Suppressor macrophage (primary cell): ENCODE data around the gene TFDP2.
"Not testable (repeated sequence)": the region's sequence is repeated elsewhere in the genome, so short reads cannot be mapped to it uniquely, and the experiment has no call there.

Experiments
- DNase-seq, 4 experiments: peaks; one replicate each; pipeline ENCODE4 v3.0.0-alpha.2; 2020 to 2022

Gene TFDP2

DNA sequence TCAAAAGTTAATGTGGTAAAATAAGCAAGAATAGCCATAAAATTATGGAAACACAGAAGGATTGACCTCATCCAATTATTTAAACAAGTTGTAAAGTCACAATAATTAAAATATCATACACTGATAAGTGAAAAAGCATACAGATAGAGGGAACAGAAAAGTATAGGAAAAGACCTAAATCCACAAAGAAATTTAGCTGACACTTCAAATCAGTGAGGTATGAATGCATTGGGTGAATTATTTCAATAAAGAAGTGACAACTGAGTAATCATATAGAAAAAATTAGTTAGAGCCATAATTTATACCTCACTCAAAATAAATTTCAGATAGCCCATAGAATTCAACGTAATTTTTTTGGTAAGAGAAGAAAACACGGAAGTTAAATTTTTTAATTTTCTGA is 25.1 kb downstream of the TFDP2 start:
- DNase-seq = no peak

DNA sequence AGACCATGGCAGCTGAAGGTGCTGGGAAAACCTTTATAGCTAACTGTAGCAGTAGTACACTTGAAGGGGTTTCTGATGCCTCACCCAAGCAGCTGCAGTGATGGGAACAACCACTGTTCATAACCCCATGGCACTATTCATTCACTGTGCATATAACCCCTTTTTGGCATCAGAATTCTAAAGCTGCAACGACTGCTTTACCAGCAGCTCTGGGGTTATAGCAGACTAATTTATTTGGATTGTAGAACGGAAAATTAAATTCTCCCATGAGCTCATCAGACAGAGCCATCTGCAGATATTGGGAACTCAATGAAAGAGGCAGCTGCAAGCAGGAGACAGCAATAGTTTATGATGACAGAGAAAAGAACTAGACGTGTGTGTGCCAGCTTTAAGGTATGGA is 28.6 kb downstream of the TFDP2 start:
- no peak for DNase-seq

DNA sequence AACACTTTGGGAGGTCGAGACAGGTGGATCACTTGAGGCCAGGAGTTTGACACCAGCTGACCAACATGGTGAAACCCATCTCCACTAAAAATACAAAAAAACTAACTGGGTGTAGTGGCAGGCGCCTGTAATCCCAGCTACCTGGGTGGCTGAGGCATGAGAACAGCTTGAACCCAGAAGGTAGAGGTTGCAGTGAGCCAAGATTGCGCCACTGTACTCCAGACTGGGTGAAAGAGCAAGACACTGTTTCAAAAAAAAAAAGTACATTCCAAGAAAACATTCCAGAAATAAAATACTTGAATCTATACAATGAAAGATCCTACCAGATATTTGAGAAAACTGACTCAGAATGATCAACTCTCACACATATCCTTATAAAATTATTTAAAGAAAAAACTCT is 30.4 kb downstream of the TFDP2 start:
- DNase-seq = no peak

DNA sequence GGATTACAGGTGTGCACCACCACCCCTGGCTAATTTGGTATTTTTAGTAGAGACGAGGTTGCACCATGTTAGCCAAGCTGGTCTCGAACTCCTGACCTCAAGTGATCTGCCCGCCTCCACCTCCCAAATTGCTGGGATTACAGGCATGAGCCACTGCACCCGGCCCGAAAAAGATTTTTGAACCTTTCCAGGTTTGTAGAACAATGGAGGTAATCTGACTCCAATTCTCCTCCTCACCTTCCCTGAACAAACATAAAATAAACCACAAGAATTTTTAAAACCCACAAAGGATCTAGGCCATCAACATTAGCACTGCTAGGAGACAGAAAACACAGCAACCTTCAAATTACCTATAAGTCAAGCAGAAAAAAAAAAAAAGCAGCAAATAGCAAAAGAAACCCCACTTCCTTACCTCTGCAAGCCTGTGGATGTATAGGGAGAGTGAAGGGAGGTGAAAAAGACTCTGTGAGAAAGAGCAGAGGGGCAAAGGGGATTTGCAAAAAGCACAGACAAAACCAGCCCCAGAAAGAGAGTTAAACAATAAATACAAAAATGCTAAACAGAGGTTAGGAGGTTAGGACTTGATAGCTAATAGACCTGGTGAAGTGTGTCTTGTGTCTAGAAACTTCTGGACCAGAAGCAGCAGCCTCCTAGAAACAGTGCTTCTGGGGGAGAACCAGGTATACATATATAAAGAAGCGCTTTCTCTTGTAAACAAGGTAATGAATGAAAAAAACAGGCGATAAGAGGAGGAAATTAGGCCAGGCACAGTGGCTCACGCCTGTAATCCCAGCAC is 32.1 kb downstream of the TFDP2 start:
- DNase-seq = no peak

DNA sequence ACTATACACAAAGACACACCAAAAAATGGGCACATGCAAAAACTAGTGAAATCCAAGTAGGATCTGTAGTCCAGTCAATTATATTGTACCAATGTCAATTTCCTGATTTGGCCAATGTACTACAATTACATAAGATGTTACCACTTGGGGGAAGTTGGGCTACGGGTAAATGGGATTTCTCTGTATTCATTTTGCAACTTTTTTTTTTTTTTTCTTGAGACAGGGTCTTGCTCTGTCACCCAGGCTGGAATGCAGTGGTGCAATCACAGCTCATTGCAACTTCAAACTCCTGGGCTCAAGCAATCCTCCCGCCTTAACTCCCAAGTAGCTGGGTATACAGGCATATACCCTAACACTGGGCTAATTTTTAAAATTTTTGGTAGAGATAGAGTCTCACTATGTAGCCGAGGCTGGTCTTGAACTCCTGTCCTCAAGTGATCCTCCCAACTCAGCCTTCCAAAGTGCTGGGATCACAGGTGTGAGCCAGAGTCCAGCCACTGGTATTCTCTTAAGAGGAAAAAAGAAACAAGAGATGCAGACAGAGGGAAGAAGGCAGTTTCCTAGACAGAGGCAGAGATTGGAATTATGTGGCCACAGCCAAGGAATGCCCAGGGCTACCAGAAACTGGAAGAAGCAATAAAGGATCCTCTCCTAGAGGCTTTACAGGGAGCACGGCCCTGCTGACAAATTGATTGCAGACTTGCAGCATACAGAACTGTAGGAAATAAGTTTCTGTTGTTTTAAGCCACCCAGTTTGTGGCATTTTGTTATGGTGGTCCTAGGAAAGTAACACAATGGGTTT is 33.3 kb downstream of the TFDP2 start:
- peak; percentile 12 to 55 (median 34) for DNase-seq

DNA sequence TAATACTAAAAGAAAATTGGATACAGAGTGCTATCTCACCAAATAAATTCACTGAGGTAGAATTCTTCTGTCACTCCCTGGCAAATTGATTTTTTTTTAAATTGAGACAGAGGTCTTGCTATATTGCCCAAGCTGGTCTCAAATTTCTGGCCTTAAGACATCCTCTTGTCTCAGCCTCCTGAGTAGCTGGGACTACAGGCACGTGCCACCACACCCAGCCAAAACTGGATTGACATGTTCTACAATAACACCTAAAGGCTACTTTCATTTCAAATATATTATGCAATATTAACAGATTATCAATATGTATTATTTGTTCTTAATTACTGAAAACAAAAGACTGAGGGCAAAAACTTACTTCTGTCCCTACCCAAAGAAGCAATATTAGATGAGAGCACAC is 36.7 kb downstream of the TFDP2 start:
- DNase-seq = no peak

DNA sequence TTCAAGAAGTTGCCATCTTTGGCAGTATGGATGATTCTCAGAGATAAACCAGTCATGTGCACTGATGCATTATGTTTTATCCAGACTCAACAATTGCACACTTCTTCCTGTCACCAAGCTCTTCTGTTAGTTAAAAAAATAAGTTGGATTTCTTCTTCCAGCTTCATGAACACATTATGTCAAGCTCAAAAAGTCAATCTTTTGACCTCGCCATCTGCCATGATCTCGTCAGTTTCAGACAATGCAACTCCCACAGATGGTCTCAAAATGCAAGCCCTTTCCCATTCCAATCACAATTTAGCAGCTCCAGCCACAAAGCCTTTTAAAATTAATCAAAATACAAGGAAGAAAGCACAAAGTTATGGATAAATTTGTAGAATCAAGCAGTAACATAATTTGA is 42.8 kb downstream of the TFDP2 start:
- no peak for DNase-seq

DNA sequence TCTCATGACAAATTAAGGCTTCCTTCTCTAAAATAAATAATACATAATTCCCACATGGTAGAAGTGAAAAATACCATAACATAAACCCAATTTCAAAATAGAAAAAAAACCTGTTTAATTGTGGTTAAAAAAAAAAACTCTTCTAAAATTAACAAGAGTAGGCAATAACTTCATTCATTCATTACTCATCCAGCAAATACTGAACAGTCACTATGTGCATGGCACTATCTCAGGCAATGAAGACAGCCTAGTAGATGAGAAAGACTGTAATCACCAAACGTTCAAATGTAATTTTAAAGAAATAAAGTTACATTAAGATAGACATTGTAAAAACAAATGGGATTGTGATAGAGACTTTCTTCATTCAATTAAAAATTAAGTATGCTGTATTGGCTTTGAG is 43.4 kb downstream of the TFDP2 start:
- DNase-seq = no peak

DNA sequence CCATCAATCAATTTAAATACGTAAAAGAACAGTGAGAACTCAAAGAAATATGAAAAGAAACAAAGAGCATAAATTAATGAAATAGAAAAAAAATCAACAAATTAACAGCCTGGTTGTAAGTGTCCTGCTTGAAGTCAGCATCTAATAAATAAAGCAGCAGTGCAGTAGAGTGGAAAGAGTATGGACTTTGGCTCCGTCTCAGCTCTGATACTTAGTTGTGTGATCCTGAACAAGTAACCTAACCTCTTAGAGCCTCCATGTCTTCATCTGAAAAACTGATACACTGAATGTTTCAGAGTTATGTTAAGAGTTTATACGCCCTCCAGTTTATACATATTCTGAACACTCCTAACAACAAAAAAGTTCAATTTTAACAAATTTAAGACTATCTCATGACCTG is 44.6 kb downstream of the TFDP2 start:
- no peak for DNase-seq

DNA sequence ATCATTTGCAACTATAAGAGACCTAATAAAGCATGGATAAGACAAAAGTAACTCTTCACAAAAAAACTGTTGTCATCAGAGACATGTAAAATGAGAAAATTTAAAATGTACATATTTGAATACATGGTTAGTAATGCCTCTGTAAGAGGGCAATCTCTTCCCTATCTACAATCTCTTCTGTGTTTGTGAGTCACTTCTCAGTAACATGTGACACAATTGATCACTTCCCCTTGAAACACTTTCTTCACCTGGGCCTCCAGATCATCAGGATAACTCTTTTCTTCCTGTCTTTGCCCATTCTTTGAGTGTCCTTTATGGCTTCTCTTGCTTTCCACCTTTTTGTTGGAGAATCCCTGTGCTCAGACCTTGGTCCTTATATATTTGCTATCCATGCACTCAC is 50.4 kb downstream of the TFDP2 start:
- peak in 2 of 4 experiments; percentile 10 to 32 for DNase-seq

DNA sequence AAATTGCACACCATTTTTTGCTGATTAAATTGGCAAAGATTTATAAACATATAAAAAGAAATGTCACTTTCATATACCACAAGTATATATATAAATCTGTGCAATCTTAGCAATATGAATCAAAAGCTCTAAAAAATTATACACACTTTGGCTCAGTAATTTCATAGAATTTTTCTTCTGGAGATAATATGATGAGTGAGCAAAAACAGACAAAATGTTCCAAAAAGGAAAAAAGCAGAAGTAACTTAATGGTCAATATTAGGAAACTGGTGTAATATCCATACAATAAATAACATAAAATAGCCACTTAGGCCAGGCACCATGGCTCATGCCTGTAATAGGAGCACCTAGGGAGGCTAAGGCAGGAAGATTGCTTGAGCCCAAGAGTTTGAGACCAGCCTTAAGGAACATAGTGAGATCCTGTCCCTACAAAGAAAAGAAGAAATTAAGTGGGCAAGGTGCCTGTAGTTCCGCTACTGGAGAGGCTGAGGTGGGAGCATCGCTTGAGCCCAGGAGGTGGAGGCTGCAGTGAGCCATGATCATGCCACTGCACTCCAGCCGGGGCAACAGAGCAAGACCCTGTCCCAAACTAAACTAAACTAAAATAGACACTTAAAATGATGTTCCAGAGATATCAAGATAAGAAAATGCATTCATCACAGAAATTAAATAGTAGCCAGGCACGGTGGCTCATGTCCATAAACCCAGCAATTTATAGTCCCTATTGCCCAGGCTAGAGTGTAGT is 52.1 kb downstream of the TFDP2 start:
- peak in 1 of 4 experiments; percentile 6 for DNase-seq

DNA sequence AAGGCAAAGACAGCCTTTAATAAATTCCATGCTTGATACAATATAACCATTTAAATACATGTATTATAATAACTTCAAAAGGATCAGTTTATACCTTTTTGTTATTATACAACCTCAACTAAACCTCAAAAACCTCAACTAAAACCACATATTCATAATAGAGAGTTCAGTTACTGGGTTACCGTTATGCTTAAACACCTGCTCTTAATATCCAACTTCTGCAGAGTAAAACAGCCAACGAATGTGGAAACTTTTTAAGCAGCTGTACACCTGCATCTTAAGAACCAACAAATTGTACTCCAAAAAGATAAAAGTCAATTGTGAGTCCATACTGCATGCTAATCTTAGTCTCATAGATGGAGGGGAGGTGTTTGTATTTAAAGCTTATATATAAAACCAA is 53.5 kb downstream of the TFDP2 start:
- DNase-seq = no peak

DNA sequence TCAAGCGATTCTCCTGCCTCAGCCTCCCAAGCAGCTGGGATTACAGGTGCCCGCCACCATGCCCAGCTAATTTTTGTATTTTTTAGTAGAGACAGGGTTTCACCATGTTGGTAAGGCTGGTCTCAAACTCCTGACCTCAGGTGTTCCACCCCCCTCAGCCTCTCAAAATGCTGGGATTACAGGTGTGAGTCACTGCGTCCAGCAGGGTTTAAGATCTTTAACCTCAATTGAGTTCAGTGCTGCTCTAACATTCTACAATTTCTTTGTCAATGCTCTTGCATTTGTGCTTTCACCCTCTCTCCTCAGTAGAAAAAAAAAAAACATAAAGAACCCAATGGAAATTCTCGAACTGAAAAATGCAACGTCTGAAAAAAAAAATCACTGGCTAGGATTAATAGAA is 60.4 kb downstream of the TFDP2 start:
- not testable (repeated sequence) for DNase-seq

DNA sequence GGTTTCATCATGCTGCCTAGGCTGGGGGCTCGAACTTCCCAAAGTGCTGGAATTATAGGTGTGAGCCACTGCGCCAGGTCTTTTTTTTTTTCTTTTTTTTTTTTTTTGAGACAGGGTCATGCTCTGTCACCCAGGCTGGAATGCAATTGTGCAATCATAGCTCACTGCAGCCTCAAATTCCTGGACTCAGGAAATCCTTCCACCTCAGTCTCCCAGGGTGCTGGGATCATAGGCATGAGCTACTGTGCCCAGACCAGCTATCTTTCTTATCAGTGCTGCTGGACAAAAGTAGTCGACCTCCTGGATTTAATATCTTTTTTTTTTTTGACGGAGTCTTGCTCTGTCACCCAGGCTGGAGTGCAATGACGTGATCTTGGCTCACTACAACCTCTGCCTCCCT is 60.8 kb downstream of the TFDP2 start:
- no peak for DNase-seq

DNA sequence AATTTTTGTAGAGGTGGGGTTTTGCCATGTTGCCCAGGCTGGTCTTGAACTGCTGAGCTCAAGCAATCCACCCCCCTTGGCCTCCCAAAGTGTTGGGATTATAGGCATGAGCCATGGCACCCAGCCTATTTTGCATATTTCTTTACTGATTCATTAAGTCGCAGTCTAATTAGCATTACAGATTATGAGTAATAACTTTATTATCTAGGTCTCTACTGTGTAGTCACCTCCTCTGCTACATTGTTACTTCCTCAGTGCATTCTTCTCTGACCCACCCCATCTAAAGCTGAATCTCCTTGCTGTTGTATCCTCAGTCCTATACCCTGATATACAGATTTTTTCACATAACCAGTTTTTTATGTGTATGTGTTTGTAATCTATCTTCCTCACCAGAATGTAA is 61.7 kb downstream of the TFDP2 start:
- DNase-seq = no peak

DNA sequence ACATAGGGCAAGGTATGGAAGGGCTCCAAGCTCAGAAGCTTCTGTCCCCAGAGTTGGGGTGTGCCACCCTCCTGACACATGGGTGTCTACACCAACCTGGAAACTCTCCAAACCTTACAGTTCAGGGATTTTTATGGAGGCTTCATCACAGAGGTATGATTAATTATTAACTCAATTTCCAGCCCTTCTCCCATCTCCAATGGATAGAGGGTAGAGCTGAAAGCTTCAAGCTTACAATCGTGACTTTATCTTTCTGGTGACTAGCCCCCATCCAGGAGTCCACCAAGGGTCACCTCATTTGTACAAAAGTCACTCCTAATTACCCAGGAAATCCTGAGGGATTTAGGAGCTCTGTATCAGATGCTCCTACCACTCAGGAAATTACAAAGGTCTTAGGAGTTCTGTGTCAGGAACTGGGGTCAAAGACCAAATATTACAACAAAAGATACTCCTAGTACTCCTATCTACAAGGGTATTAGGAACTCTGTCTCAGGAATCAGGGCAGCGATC is 62.7 kb downstream of the TFDP2 start:
- no peak for DNase-seq

DNA sequence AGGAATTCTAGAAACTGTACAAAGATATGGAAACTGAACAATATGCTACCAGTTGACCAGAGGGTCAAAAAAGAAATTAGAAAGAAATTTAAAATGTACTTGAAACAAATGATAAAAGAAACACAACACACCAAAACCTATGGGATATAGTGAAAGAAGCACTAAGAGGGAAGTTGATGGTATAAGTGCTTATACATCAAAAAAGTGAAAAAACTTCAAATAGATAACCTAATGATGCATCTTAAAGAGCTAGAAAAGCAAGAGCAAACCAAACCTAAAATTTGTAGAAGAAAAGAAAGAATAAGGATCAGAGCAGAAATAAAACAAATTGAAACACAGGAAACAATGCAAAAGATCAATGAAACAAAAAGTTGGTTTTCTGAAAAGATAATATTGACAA is 68.2 kb downstream of the TFDP2 start:
- no peak for DNase-seq

DNA sequence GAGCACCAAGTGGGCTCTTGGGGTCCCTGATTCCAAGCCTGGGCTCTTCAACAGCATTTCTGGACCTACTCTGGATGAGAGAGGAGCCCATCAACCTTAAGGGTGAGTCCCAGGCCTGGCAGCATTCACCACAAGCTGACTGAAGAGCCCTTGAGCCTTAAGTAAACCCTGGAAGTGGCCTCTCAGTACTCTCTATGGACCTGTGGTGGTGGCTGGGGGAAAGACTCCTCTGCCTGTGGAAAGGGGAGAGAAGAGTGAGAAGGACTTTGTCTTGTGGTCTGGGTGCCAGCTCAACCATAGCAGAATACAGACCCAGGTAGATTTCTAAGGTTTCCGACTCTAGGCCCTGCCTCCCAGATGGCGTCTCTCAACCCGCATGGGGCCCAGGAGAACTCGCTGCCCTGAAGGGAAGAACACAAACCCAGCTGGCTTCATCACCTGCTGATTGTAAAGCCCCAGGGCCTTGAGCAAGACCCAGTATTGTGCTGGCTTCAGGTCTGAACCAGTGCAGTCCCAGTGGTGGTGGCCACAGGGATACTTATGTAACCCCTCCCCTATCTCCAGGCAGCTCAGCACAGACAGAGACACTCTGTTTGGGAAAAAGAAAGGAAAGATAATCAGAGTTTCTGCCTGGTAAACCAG is 71.4 kb downstream of the TFDP2 start:
- no peak for DNase-seq

DNA sequence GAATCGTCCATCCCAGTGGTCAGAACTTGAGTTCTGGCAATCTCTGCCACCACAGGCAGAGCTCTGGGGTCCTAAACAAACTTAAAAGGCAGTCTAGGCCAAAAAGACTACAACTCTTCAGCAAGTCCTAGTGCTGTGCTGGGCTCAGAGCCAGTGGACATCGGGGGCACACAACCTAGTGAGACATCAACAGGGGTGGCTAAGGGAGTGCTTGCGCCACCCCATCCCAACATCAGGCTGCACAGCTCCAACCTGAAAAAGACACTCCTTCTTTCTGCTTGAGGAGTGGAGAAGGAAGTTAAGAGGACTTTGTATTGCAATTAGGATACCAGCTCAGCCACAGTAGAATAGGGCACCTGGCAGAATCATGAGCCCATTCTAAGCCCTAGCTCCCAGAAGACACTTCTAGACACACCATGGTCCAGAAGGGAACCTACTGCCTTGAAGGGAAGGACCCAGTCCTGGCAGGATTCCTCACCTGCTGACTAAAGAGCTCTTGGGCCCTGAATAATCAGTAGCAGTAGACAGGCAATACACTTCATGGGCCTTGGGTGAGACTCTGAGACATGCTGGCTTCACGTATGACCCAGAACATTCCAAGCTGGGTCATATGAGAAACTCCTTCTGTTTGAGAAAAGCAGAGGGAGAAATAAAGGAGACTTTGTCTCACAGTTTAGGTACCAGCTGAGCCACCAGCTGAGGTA is 72.0 kb downstream of the TFDP2 start:
- no peak for DNase-seq

DNA sequence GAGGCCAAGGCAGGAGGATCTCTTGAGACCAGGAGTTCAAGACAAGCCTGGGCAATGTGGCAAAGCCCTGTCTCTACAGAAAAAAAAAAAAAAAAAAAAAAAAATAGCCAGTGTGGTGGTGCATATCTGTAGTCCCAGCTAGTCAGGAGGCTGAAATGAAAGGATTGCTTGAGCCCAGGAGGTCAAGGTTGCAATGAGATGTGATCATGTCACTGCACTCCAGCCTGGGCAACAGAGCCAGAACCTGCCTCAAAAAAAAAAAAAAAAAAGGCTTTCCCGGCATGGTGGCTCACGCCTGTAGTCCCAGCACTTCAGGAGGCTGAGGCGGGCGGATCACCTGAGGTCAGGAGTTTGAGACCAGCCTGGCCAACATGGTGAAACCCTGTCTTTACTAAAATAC is 73.7 kb downstream of the TFDP2 start:
- DNase-seq = not testable (repeated sequence)

DNA sequence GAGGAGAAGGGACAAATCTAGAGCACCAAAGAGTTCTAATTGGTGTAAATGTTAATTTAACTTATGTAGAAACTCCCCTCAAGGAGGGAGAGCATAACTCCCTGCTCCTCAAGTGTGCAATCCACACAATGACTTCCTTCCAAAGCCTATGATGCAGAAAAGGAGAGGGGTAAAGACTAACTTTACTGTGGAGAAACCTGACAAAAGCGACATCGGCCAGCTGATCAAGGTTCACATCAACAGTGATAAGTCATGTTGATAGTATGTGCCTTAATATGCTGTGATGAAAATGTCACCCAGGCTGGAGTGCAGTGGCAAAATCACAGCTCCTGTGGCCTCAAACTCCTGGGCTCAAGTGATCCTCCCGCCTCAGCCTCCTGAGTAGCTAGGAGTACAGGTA is 76.5 kb downstream of the TFDP2 start:
- no peak for DNase-seq

DNA sequence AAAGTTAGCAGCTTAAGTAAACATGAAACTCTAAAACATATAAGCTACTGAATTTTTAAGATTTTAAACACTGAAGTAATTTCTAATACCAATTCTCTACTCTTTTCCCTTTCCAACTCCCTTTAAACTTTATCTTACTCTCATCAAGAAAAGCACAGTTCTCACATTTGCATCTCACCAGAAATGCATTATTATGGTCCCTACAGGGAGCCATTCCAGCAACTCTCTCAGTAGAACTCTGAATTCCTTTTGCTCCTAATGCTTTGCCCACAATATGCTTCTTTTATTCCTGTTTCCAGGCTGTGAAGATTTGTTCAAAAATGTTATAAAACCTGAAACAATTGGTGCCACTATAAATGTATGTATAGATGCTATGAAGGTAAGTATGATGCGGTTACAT is 83.4 kb downstream of the TFDP2 start:
- DNase-seq = no peak
